Smooth muscle cell (in vitro differentiated cells): ENCODE results near the gene KRT12. TPM values are rescaled to one million over a fixed set of nuclear protein-coding genes. Genes with fewer than 3 reads are reported as not detected.

Experiments
- DNase-seq: peaks from one replicate; lab custom pipeline; 2025; ENCODE audit not compliant: unreplicated experiment; lab: John Stamatoyannopoulos, UW
- H2AFZ ChIP-seq: fragments of 200-600 bp; sonication (generic); 2 replicates; pipeline ENCODE4 v1.6.0; 2016; ENCODE audit warnings: antibody characterized with exemption, low read depth, mild to moderate bottlenecking
- H3F3A ChIP-seq: fragments of 200-600 bp; sonication (generic); 2 replicates; pipeline ENCODE4 v1.6.0; 2017; ENCODE audit warnings: antibody characterized with exemption, low read depth
- H3K27ac ChIP-seq: fragments of 200-600 bp; sonication (generic); 2 replicates; pipeline ENCODE4 v1.5.1; 2016; ENCODE audit warnings: low read depth, mild to moderate bottlenecking
- H3K27me3 ChIP-seq: fragments of 200-600 bp; sonication (generic); 2 replicates; pipeline ENCODE4 v1.6.1; 2016; ENCODE audit warnings: low read depth, mild to moderate bottlenecking
- H3K36me3 ChIP-seq: fragments of 200-600 bp; sonication (generic); 2 replicates; pipeline ENCODE4 v1.5.1; 2016; ENCODE audit warnings: low read depth
- H3K4me1 ChIP-seq: fragments of 200-600 bp; sonication (generic); 2 replicates; pipeline ENCODE4 v1.5.1; 2016; ENCODE audit warnings: low read depth
- H3K4me2 ChIP-seq: fragments of 200-600 bp; sonication (generic); 2 replicates; pipeline ENCODE4 v1.6.0; 2016; ENCODE audit warnings: mild to moderate bottlenecking
- H3K4me3 ChIP-seq: fragments of 200-600 bp; sonication (generic); 2 replicates; pipeline ENCODE4 v1.5.1; 2016; ENCODE audit warnings: mild to moderate bottlenecking
- H3K79me2 ChIP-seq: fragments of 200-600 bp; sonication (generic); 2 replicates; pipeline ENCODE4 v1.6.0; 2016; ENCODE audit warnings: low read depth, mild to moderate bottlenecking
- H3K9ac ChIP-seq: fragments of 200-600 bp; sonication (generic); 2 replicates; pipeline ENCODE4 v1.6.0; 2016; ENCODE audit warnings: low read depth
- H3K9me3 ChIP-seq: fragments of 200-600 bp; sonication (generic); replicated peaks from 2 replicates; pipeline ENCODE4 v1.5.1; 2016; ENCODE audit warnings: low read depth
- H4K20me1 ChIP-seq: fragments of 200-600 bp; sonication (generic); 2 replicates; pipeline ENCODE4 v1.6.0; 2016; ENCODE audit warnings: low read depth
- WGBS: methylation state at CpG from one replicate; pipeline ENCODE4 v1.1.7; 2016; ENCODE audit warnings: low lambda C conversion rate; 5-methylcytosine and 5-hydroxymethylcytosine counted together
- polyA plus RNA-seq: library from polyadenylated mRNA; unstranded; fragments of >200 nt; fragmentation: Nextera tagmentation; extraction: Ambion mirVana; gene quantifications from 2 replicates; pipeline ENCODE4 v1.2.1, GENCODE V29; 2016
- total RNA-seq: library from RNA; depleted of rRNA; stranded (reverse); fragments of >200 nt; gene quantifications from 2 replicates; pipeline ENCODE4 v1.2.3, GENCODE V29; 2014
- TF ChIP-seq, protein P1 (sequence below): fragments of 200-600 bp; sonication (generic); IDR thresholded peaks from 2 replicates; pipeline ENCODE4 v1.5.1; 2017; ENCODE audit warnings: borderline replicate concordance, mild to moderate bottlenecking, antibody characterized with exemption; ENCODE audit not compliant: insufficient read depth, poor library complexity, severe bottlenecking

Gene KRT12
- total and polyA plus RNA-seq, 2 experiments from 2014 or later, result not detected

GRCh38 chr17:40833882-40834281 lies 33.1 kb downstream of the KRT12 start:
- H3K9me3 ChIP-seq, result no peaks in the 10 kb centered on the region
- H3K4me2 ChIP-seq, result no peak overlapping the region
- H3K4me3 ChIP-seq, result no peak overlapping the region
- H3K4me1 ChIP-seq, result no peaks in the 10 kb centered on the region
- no peak overlapping the region for H3K27ac ChIP-seq
- no peak for DNase-seq
- H3K27me3 ChIP-seq, result peaks cover 7% of the 10 kb centered on the region
- no peaks in the 10 kb centered on the region for H3K79me2 ChIP-seq
- no peaks in the 10 kb centered on the region for H3F3A ChIP-seq
- TF ChIP-seq, protein P1, sequence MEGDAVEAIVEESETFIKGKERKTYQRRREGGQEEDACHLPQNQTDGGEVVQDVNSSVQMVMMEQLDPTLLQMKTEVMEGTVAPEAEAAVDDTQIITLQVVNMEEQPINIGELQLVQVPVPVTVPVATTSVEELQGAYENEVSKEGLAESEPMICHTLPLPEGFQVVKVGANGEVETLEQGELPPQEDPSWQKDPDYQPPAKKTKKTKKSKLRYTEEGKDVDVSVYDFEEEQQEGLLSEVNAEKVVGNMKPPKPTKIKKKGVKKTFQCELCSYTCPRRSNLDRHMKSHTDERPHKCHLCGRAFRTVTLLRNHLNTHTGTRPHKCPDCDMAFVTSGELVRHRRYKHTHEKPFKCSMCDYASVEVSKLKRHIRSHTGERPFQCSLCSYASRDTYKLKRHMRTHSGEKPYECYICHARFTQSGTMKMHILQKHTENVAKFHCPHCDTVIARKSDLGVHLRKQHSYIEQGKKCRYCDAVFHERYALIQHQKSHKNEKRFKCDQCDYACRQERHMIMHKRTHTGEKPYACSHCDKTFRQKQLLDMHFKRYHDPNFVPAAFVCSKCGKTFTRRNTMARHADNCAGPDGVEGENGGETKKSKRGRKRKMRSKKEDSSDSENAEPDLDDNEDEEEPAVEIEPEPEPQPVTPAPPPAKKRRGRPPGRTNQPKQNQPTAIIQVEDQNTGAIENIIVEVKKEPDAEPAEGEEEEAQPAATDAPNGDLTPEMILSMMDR, result no peak
- no peak overlapping the region for H2AFZ ChIP-seq
- H4K20me1 ChIP-seq, result no peaks in the 10 kb centered on the region
- H3K9ac ChIP-seq, result no peak overlapping the region
- H3K36me3 ChIP-seq, result no peaks in the 10 kb centered on the region

GRCh38 chr17:40832840-40833239 lies 34.2 kb downstream of the KRT12 start:
- no peaks in the 10 kb centered on the region for H3K79me2 ChIP-seq
- H3K4me2 ChIP-seq, result no peak overlapping the region
- no peak for DNase-seq
- no peak overlapping the region for H2AFZ ChIP-seq
- H3K36me3 ChIP-seq, result no peaks in the 10 kb centered on the region
- H3K9ac ChIP-seq, result no peak overlapping the region
- H3K27ac ChIP-seq, result no peak overlapping the region
- TF ChIP-seq, protein P1, result no peak
- H3F3A ChIP-seq, result no peaks in the 10 kb centered on the region
- no peaks in the 10 kb centered on the region for H3K27me3 ChIP-seq
- peaks cover 3% of the 10 kb centered on the region for H3K4me1 ChIP-seq
- H4K20me1 ChIP-seq, result peaks cover 7% of the 10 kb centered on the region
- no peak overlapping the region for H3K4me3 ChIP-seq
- WGBS, result 57% methylated on average over 3 of the region's 3 CpGs
- no peaks in the 10 kb centered on the region for H3K9me3 ChIP-seq

- H3K4me3 ChIP-seq, result no peak overlapping the region
- H3F3A ChIP-seq, result no peaks in the 10 kb centered on the region
- H3K79me2 ChIP-seq, result peaks cover under 1% of the 10 kb centered on the region
- no peak overlapping the region for H3K27ac ChIP-seq
- H3K4me2 ChIP-seq, result no peak overlapping the region
- H2AFZ ChIP-seq, result no peak overlapping the region
- DNase-seq, result no peak
- H3K27me3 ChIP-seq, result peaks cover 20% of the 10 kb centered on the region
- H3K4me1 ChIP-seq, result peaks cover 3% of the 10 kb centered on the region
- no peaks in the 10 kb centered on the region for H3K36me3 ChIP-seq
- H4K20me1 ChIP-seq, result peaks cover 15% of the 10 kb centered on the region
- H3K9me3 ChIP-seq, result no peaks in the 10 kb centered on the region
- TF ChIP-seq, protein P1, result no peak
- no peak overlapping the region for H3K9ac ChIP-seq
- WGBS, result 77% methylated on average over 2 of the region's 2 CpGs
Measured at GRCh38 chr17:40830085-40830776, 36.8 kb downstream of the KRT12 start.

- Histone ChIP-seq H3F3A (no peaks in the 10 kb centered on the region), H3K9ac (no peak overlapping the region), H3K4me3 (no peak overlapping the region), H3K27me3 (peaks cover 33% of the 10 kb centered on the region), H2AFZ (no peak overlapping the region), H3K9me3 (no peaks in the 10 kb centered on the region), H3K4me1 (peaks cover 3% of the 10 kb centered on the region), H3K4me2 (no peak overlapping the region), H3K36me3 (no peaks in the 10 kb centered on the region), H4K20me1 (peaks cover 15% of the 10 kb centered on the region), H3K27ac (no peak overlapping the region), H3K79me2 (peaks cover 3% of the 10 kb centered on the region)
- TF ChIP-seq, protein P1, result no peak
- DNase-seq, result no peak
- WGBS, result 94% methylated on average over 4 of the region's 4 CpGs
Measured at GRCh38 chr17:40828454-40829044, 38.5 kb downstream of the KRT12 start.
